SU-DHL-6 (cell line): ENCODE data around the gene TNFAIP8L2.

ENCODE experiments used
- H2AFZ ChIP-seq: fragments of 200-600 bp; sonication (generic); 2 replicates; pipeline ENCODE4 v1.6.1; 2014; ENCODE audit warnings: low read depth, mild to moderate bottlenecking, moderate library complexity, mixed read lengths, antibody characterized with exemption, low read length; ENCODE audit not compliant: severe bottlenecking
- H3F3A ChIP-seq: fragments of 200-600 bp; shearing (Covaris generic); 2 replicates; pipeline ENCODE4 v1.6.0; 2016; ENCODE audit warnings: antibody characterized with exemption, mild to moderate bottlenecking; ENCODE audit not compliant: insufficient read depth
- H3K27ac ChIP-seq: fragments of 200-600 bp; sonication (generic); 2 replicates; pipeline ENCODE4 v1.5.1; 2016; ENCODE audit warnings: low read depth, mild to moderate bottlenecking, low read length, moderate library complexity, mixed read lengths
- H3K27me3 ChIP-seq: fragments of 200-600 bp; sonication (generic), shearing (Covaris generic); 2 replicates; pipeline ENCODE4 v1.6.0; 2014; ENCODE audit warnings: mild to moderate bottlenecking, low read length
- H3K36me3 ChIP-seq: fragments of 200-600 bp; sonication (generic); 2 replicates; pipeline ENCODE4 v1.6.1; 2014; ENCODE audit warnings: mild to moderate bottlenecking, low read length, mixed read lengths
- H3K4me2 ChIP-seq: fragments of 300-600, 200-600 bp; shearing (Covaris generic), sonication (generic); 2 replicates; pipeline ENCODE4 v1.6.0; 2014; ENCODE audit warnings: low read length, low read depth, mild to moderate bottlenecking; ENCODE audit not compliant: poor library complexity, severe bottlenecking
- H3K4me3 ChIP-seq: fragments of 200-600 bp; sonication (generic); 2 replicates; pipeline ENCODE4 v1.5.1; 2014; ENCODE audit warnings: antibody characterized with exemption, low read length, mild to moderate bottlenecking, mixed read lengths; ENCODE audit not compliant: insufficient read depth, poor library complexity, severe bottlenecking
- H3K79me2 ChIP-seq: fragments of 200-600 bp; sonication (generic); 2 replicates; pipeline ENCODE4 v1.6.1; 2014; ENCODE audit warnings: mild to moderate bottlenecking, low read length, moderate library complexity; ENCODE audit not compliant: insufficient read depth
- H3K9ac ChIP-seq: fragments of 200-600 bp; sonication (generic); 2 replicates; pipeline ENCODE4 v1.7.0; 2014; ENCODE audit warnings: mild to moderate bottlenecking, low read length
- H3K9me2 ChIP-seq: fragments of 200-600 bp; sonication (generic); replicated peaks from 2 replicates; pipeline ENCODE4 v1.6.1; 2014; ENCODE audit warnings: low read length; ENCODE audit not compliant: insufficient read depth
- H3K9me3 ChIP-seq: fragments of 200-600 bp; sonication (generic); 2 replicates; pipeline ENCODE4 v1.6.1; 2014; ENCODE audit warnings: low read length, mixed read lengths; ENCODE audit not compliant: insufficient read depth
- H4K20me1 ChIP-seq: fragments of 200-600 bp; sonication (generic); 2 replicates; pipeline ENCODE4 v1.6.1; 2014; ENCODE audit warnings: low read depth, mild to moderate bottlenecking, antibody characterized with exemption, low read length, moderate library complexity, mixed read lengths
- CTCF ChIP-seq: fragments of 200-600 bp; sonication (generic); IDR thresholded peaks from one replicate; pipeline ENCODE4 v1.5.1; 2017; ENCODE audit warnings: antibody characterized with exemption, mild to moderate bottlenecking, low read length, moderate library complexity; ENCODE audit not compliant: insufficient read depth, poor library complexity, severe bottlenecking
- EZH2phosphoT487 ChIP-seq: fragments of 200-600 bp; sonication (generic), shearing (Covaris generic); conservative IDR thresholded peaks from 2 replicates; pipeline ENCODE4 v1.6.1; 2018; ENCODE audit warnings: mild to moderate bottlenecking, antibody characterized with exemption, low read length, moderate library complexity, mixed read lengths

Gene TNFAIP8L2

GRCh38 chr1:151143986-151144385 is 12.5 kb upstream of the TNFAIP8L2 start:
- no peaks in the 10 kb centered on the region for H3K9me2 ChIP-seq
- no peaks in the 10 kb centered on the region for H4K20me1 ChIP-seq
- no peaks in the 10 kb centered on the region for H3F3A ChIP-seq
- H3K9ac ChIP-seq: no peak overlapping the region
- H3K27me3 ChIP-seq: no peaks in the 10 kb centered on the region
- no peaks in the 10 kb centered on the region for H3K36me3 ChIP-seq
- H3K4me3 ChIP-seq: no peak overlapping the region
- H3K4me2 ChIP-seq: no peak overlapping the region
- H3K9me3 ChIP-seq: no peaks in the 10 kb centered on the region
- no peak overlapping the region for H3K27ac ChIP-seq
- no peaks in the 10 kb centered on the region for H3K79me2 ChIP-seq
- H2AFZ ChIP-seq: no peak overlapping the region
- TF ChIP-seq EZH2phosphoT487 (no peak), CTCF (no peak)

DNA sequence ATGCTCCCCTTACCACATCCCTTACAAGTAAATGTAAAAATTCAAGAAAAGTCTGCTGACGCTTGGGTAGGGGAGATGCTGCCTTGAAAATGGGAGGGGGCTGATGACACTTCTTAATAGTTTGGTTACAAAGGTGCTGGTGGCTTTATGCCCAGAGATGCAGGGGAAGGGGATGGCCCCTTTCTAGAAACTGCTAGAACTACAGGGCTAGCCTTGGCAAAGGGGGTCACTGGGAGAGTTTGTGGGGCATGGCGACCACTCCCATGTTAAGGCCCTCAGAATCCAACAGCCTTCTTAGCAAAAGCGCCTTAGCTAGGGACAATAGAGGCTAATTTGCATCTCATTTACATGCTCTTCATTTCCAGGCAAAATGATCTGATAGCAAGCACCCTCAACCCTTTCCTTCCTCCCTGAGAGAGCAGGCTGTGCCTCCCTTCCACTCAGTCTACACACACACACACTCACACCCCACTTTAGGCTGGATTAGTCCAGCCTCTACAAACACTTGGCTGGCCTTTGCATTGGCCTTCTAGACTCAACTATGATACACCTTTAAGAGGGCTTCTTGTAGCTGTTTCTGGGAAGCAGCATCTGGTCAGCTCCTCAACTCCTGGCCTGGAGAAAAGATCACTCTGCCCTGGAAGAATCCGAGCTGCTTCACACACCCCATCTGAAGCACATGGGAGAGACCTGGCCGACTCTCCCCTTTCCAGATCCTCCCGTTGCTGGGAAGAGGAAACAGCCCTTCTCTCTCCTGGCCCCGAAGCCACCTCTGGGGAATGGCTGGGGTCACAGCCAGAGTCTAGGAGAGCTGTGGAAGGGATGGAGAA is 11.8 kb upstream of the TNFAIP8L2 start:
- no peaks in the 10 kb centered on the region for H4K20me1 ChIP-seq

DNA sequence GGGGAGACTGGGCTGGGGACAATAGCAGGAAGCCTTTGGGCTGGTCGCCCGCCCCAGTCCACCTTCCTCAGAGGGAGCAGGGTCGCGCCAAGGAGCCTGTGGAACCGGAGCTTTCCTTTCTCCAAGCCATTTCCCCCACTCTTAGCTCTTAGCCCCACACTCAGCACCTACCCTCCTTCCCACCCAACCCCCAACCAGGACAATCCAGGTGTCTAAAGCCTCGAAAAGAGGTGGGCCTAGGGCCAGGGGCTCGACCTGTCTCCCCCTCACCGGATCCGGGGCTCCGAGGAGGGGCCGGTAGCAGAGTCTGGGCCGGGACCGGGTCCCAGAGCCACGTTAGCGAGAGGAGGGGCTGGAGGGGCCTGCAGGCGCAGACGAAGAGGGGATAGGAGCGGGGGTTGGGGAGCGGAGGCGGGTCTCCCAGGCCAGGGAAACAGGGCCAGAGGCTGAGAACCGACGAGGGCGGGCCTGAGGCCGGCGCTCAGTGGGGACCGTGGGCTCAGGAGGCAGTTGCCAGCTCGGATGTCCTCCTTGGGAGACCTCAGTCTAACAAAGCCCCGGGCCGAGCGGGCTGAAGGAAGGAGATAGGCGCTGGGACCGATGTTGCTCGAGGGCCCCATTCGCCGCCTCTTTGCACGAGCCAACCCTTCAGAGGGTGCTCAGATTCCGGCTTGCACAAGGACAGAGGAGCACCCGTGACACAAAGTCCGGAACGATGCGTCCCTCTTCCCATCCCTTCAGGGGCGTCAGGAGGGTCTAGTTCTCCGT is 11.0 kb upstream of the TNFAIP8L2 start:
- no peak for TF ChIP-seq EZH2phosphoT487
- TF ChIP-seq CTCF: no peak
- Histone ChIP-seq H4K20me1 (no peaks in the 10 kb centered on the region), H3K27me3 (no peaks in the 10 kb centered on the region), H3K36me3 (no peaks in the 10 kb centered on the region), H3K4me3 (no peak overlapping the region), H3K9me2 (no peaks in the 10 kb centered on the region), H3K9ac (no peak overlapping the region), H3K4me2 (peak overlapping the region; percentile 90), H3F3A (no peaks in the 10 kb centered on the region), H2AFZ (no peak overlapping the region), H3K79me2 (no peaks in the 10 kb centered on the region), H3K9me3 (no peaks in the 10 kb centered on the region), H3K27ac (no peak overlapping the region)

More for the DNA sequence above, 11.8 kb upstream of the TNFAIP8L2 start:
- no peaks in the 10 kb centered on the region for H3K9me2 ChIP-seq
- no peak overlapping the region for H3K4me3 ChIP-seq
- no peak for TF ChIP-seq CTCF
- no peak for TF ChIP-seq EZH2phosphoT487
- no peaks in the 10 kb centered on the region for H3K79me2 ChIP-seq
- no peak overlapping the region for H3K27ac ChIP-seq
- H3K4me2 ChIP-seq: no peak overlapping the region
- no peak overlapping the region for H3K9ac ChIP-seq
- no peaks in the 10 kb centered on the region for H3K36me3 ChIP-seq
- H3F3A ChIP-seq: no peaks in the 10 kb centered on the region
- no peaks in the 10 kb centered on the region for H3K27me3 ChIP-seq
- no peak overlapping the region for H2AFZ ChIP-seq
- H3K9me3 ChIP-seq: no peaks in the 10 kb centered on the region
